ENCODE data around the gene MAML3.

The MAML3 gene

GRCh38 chr4:140153718-140154571, at the start of gene MAML3:
Gene MAML3 (minus strand): TSS chr4:140154184. CDS start chr4:140153327, 857 bp downstream.
- peak; percentile 78 for DNase-seq

GRCh38 chr4:140198942-140199341, 45.0 kb upstream of the MAML3 start:
- no peak for DNase-seq

- no peak for DNase-seq
Measured at GRCh38 chr4:140195806-140196205, 41.8 kb upstream of the MAML3 start.

GRCh38 chr4:140189805-140190204, 35.8 kb upstream of the MAML3 start:
- DNase-seq, result no peak

- no peak for DNase-seq
Measured at GRCh38 chr4:140188975-140189374, 35.0 kb upstream of the MAML3 start.

- DNase-seq, result no peak
Measured at GRCh38 chr4:140187316-140187695, 33.3 kb upstream of the MAML3 start.

- DNase-seq, result no peak
Measured at GRCh38 chr4:140186651-140187315, 32.8 kb upstream of the MAML3 start.

- DNase-seq, result no peak
Measured at GRCh38 chr4:140186082-140186438, 32.1 kb upstream of the MAML3 start.

GRCh38 chr4:140185412-140186081, 31.6 kb upstream of the MAML3 start:
- no peak for DNase-seq

- DNase-seq, result no peak
Measured at GRCh38 chr4:140183270-140183669, 29.3 kb upstream of the MAML3 start.

GRCh38 chr4:140180577-140180976, 26.6 kb upstream of the MAML3 start:
- DNase-seq, result no peak

GRCh38 chr4:140176735-140177134, 22.8 kb upstream of the MAML3 start:
- DNase-seq, result no peak

GRCh38 chr4:140174543-140174942, 20.6 kb upstream of the MAML3 start:
- DNase-seq, result no peak

GRCh38 chr4:140172960-140173359, 19.0 kb upstream of the MAML3 start:
- no peak for DNase-seq

- DNase-seq, result no peak
Measured at GRCh38 chr4:140170299-140170698, 16.3 kb upstream of the MAML3 start.

- DNase-seq, result no peak
Measured at GRCh38 chr4:140168936-140169335, 15.0 kb upstream of the MAML3 start.

GRCh38 chr4:140168474-140168873, 14.5 kb upstream of the MAML3 start:
- DNase-seq, result no peak

- DNase-seq, result no peak
Measured at GRCh38 chr4:140163029-140163810, 9.2 kb upstream of the MAML3 start.

GRCh38 chr4:140162596-140162995, 8.6 kb upstream of the MAML3 start:
- no peak for DNase-seq

GRCh38 chr4:140158365-140159030, 4.5 kb upstream of the MAML3 start:
- peak; percentile 85 for DNase-seq

GRCh38 chr4:140157341-140157740, 3.4 kb upstream of the MAML3 start:
- no peak for DNase-seq

GRCh38 chr4:140156529-140157171, 2.7 kb upstream of the MAML3 start:
- DNase-seq, result no peak

Data from DMS 273 treated with DMSO at 0.1 percent for 48 hours (cell line).